Iris pigment epithelial cell (primary cell): Measurements from ENCODE around the gene LRRC70.
"Not testable (repeated sequence)": the region's sequence is repeated elsewhere in the genome, so short reads cannot be mapped to it uniquely, and the experiment has no call there.

Experiments used
- DNase-seq: peaks from one replicate; pipeline ENCODE4 v3.0.0-alpha.2; 2011; ENCODE audit warnings: low read depth

The LRRC70 gene, protein sequence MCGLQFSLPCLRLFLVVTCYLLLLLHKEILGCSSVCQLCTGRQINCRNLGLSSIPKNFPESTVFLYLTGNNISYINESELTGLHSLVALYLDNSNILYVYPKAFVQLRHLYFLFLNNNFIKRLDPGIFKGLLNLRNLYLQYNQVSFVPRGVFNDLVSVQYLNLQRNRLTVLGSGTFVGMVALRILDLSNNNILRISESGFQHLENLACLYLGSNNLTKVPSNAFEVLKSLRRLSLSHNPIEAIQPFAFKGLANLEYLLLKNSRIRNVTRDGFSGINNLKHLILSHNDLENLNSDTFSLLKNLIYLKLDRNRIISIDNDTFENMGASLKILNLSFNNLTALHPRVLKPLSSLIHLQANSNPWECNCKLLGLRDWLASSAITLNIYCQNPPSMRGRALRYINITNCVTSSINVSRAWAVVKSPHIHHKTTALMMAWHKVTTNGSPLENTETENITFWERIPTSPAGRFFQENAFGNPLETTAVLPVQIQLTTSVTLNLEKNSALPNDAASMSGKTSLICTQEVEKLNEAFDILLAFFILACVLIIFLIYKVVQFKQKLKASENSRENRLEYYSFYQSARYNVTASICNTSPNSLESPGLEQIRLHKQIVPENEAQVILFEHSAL

DNA sequence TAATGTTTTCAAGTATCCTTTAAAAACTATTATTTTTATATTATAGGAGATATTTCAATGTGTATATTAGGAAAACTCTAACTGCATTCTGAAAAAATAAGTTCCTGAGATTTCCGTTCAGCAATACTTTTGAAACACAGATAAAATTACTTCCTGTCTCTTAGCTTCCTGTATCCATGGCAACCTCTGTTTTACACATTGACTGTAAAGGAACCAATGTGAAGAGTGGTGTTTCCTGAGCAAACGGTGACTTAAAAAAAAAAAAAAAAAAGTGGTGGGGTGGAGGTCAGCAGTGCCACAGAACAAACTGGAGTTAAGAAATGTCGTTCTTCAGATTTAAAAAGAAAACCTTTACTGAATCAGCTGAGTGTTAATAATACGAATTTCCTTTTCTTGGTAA lies at the start of gene LRRC70:
TSS of gene LRRC70 (plus strand) at position 280 of the 400 bp plus-strand sequence. CDS start 620 bp downstream, outside the sequence.
- peak; percentile 90 for DNase-seq

DNA sequence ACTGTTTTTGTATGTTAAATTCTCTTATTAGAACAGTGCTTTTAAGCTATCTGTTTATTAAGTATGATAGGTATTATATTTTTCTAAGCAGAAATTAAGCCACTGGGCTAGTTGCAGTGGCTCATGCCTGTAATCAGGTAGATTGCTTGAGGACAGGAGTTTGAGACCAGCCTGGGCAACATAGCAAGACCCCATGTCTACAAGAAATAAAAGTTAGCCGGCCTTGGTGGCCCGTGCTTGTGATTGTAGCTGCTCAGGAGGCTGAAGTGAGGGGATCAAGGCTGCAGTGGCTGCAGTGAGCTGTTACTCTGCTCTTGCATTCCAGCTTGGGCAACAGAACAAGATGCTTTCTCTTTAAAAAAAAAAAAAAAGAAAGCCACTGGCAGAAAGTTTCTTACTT lies 45.0 kb upstream of the LRRC70 start:
- no peak for DNase-seq

DNA sequence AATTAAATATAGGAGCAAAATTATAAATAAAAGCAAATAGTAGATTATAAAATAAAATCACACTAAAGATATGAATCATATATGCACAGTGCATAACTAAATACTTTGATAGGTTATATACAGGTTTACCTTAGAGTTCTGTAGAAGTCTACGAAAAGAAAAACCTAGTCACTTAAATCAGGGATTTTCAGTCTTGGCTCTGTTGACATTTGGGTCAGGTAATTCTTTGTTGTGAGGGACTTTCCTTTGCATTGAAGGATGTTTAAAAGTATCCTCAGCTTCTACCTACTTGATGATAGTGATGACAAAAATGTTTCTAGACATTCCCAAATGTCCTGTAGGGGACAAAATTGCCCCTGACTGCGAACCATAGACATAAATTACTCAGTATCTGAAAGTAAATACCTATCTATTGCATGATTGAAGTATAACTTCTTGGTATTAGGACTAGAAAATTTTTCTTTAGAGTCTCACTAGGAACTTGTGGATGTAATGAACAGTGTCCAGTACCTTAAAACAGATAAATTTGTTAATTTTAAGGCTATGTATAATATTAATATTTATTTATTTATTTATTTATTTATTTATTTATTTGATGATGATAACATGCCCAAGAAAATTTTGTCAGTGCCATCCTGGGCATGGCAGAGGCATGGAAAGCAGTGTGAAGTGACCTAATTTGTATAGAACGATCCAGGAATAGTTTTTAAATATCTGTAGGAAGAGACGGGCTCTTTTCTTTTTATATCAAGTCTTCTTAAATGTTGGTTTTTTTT lies 44.0 kb upstream of the LRRC70 start:
- no peak for DNase-seq

DNA sequence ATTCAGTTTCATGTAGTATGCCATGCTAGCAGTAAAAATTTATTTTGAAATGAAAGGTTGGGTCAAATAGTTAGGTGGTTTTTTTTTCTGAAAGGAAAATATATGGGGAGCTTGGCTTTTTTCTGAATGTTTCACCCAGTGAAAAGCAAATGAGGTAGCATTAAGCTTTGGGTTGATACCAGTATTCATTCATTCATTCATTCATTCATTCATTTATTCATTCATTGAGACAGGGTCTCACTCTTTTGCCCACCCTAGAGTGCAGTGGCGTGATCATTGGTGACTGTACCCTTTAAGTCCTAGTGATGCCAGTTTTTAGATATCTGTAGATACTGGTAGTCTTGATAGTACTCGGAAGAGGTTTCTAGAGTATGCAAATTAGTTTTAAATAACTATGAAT lies 42.4 kb upstream of the LRRC70 start:
- no peak for DNase-seq

DNA sequence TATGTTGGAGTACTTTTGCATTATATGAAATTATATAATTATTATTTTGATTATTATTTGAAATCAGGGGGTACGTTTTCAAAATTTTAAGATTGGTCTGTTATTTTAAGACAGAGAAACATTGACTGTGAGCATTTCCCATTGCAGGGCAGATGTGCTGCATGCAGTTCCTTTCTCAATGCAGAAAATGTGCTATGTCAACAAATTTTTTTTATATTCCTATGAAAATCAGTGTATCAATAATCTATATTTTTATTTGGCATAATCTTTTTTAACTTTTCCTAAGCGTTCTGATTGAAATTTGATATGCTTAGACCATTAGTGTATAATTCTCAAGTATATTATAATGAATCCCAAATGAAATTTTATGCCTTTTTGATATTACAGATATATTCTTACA lies 41.8 kb upstream of the LRRC70 start:
- no peak for DNase-seq

DNA sequence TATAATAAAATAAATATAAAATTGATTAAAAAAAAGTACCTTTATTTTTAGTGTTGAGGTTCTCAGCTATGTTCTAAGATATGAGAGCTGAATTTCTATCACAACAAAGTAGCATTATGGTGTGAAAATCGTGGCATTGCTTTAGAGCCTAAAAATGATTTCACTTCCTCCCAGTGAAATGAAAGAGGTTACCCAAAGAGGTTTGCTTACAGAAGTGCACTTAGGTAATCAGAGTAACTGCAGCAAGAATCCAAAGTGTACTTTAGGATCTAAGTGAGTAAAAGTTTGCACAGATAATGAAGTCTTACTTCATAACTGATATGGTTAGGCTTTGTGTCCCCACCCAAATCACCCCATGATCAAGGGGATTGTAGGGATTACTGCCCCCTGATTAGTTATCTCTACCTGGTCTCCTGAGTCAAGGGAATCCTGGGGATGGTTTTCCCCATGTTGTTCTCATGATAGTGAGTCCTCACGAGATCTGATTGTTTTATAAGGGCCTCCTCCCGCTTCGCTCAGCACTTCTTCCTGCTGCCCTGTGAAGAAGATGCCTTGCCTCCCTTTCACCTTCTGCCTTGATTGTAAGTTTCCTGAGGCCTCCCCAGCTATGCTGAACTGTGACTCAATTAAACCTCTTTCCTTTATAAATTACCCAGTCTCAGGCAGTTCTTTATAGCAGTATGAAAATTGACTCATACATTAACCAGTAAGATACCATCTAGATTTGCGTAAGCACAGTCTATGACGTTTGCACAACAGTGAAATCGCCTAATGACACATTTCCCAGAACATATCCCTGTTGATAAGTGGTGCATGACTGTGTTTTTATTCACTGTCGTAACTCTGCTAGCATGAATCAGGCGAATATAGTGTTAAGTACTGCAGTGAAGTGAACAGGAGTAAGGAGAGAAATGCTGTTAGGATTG lies 40.3 kb upstream of the LRRC70 start:
- DNase-seq, result peak; percentile 97

DNA sequence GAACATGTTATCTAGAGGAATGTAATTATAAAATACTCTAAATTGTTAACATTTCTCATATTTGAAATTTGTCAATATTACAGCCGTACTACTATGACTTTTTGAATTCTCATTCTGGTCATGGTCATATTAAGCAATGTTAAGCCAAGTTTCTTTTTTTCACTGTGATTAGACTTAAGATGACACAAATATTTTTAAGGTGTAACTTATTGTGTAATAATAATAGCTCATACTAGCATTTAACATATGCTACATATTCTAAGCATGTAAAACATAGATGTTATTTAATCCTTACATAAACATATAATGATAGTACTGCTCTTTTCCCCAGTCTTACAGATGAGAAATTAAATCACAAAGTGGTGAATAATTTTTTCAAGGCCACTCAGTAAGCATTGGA lies 35.9 kb upstream of the LRRC70 start:
- DNase-seq, result no peak

DNA sequence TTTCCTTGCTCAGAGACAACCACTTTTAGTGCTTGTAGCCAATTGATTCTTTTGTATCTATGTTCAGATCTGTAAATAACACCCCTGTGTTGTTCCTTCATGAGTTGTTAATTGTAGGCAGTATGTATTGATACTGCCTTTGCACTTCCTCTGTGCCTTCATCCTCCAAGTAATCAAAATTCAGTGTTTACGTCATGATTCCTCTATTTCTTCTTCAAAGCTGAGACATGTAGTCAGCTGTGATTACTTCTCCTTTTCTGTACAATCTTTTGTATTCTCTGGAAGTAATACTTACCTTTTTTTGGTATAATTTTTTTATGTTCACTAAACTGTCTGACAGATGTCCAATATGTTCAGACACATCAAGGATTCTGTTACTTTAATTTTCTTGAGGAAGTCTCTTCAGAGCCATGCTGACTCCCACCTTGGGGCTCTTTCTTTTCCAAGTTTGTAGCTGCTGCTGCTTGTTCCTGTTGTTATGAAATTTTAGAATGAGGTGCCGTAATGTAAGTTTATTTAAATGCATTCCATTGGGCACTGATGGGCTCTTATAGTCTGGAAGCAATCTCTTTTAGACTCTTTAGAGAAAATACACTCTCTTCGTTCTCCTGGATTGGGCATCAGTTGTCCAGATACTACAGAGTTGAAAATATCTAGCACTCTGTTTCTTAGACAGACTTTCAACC lies 30.5 kb upstream of the LRRC70 start:
- DNase-seq, result peak; percentile 11

DNA sequence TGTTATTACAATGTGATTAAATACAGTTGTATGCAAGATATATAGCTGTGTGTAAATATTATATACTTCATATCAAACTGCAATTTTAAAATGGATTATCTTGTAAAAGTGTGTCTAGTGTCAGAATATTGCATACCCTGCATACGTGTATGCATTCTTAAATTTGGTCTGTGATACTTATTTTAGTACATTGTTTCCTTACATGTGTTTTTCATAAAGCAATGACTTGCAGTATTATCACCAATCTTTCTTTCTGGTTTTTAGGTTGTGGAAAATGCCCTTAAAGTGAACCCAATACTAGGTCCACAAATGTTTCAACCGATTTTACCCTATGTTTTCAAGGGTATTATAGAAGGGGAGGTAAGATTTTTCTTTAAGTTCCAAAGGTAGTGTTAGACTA lies 28.5 kb upstream of the LRRC70 start:
- DNase-seq, result no peak

DNA sequence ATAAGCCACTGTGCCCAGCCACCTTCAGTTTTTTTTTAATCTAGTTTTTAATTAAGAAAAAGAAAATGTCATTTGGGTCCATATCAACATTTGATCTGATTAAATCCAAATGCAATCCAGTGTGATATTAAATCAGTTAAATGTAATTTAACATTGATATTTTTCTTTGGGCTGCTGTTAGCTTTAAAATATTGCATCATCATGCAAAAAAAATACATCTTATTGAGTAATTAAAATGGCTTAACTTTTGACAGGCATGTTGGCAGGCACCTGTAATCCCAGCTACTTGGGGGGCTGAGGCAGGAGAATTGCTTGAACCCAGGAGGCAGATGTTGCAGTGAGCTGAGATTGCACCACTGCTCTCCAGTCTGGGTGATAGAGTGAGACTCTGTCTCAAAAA lies 22.7 kb upstream of the LRRC70 start:
- DNase-seq, result no peak

DNA sequence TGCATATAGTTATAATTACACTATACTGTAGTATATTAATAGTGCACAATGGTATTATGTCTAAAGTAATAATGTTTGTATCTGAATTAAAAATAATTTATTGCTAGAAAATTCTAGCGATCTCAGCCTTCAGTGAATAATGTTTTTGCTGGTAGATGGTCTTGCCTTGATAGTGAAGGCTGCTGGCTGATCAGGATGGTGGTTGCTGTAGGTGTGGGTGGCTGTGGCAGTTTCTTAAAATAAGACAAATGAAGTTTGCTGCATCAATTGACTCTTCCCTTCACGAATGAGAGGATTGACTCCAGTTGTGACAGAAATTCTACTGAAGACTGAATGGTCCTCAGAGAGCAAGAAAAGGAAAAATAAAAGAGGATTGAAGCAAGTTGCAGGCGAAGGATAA lies 19.7 kb upstream of the LRRC70 start:
- no peak for DNase-seq

DNA sequence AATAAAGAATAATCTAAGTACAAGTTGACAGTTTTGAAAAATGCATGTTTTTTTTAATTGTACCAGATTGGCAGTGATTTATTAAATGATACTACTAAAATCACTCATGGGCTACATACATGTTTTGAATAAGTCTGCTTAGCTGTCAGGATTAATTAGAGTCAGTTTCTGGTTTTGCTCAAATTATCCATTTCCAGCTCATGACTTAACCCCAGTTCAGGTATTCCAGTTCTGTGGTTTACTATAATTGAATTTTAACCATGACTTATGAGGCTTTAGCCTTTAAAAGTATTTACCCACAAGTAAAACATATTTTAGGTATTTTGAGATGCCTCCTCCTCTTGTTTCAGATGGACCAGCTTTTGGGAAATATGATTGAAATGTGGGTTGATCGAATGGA lies 17.8 kb upstream of the LRRC70 start:
- no peak for DNase-seq

DNA sequence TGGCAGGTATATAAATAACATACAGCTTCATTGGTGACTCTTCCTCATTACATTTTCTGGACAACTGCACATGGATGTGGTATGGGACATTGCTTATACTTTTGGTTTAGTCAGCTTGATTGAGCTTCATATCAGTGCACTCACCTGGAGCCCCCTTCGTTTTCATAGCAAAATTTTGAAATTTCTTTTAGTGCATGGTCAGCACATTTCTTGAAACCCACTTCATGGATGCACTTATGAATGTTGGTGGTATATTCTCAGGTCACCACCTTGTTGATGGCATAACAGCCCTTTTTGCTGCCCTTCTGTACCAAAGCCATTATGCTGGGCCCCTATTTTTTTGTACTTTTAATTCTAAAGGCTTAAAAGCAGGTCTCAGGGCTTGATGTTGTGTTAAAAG lies 16.7 kb upstream of the LRRC70 start:
- DNase-seq, result no peak

DNA sequence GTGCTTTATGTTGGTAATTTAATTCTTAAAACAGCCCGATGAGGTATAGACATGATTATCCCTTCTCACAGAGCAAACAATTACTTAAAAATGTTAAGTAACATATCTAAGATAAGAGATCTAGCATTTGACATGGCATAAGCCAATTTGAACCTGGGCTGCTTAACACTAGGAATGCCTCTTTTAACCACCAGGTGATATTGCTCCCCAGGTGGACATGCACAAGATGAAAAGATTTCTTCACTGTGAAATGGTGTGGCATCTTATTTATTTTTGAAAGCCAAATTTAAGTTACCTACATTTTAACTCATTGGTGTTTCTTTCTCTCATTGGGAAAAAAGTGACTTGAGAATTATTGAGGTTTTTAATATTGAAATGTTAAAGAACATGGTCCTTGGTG lies 15.8 kb upstream of the LRRC70 start:
- DNase-seq, result no peak

DNA sequence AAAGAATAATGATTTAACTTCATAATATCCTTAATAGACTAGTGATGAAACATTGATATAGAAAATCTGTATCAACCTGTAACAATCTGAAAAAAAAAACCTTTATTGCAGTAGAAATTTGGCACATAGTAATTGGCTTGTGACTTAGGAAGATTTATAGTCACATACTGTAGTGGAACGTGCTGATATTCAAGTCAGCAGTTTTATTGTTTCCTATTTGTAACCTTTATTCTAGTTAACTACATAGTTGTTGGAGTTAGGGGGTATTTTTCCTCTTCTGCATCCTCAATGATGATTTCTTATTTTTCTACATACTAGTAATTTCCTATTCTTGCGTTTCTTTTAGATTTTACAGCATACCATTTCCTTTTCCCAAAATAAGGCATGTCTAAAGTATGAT lies 14.5 kb upstream of the LRRC70 start:
- no peak for DNase-seq

DNA sequence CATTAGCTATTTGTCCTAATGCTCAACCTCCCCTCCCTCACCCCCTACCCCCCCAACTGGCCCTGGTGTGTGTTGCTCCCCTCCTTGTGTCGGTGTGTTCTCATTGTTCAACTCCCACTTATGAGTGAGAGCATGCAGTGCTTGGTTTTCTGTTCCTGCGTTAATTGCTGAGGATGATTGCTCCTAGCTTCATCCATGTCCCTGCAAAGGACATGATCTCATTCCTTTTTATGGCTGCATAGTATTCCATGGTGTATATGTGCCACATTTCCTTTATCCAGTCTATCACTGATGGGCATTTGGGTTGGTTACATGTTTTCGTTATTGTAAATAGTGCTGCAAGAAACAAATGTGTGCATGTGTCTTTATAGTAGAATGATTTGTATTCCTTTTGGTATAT lies 12.9 kb upstream of the LRRC70 start:
- not testable (repeated sequence) for DNase-seq

DNA sequence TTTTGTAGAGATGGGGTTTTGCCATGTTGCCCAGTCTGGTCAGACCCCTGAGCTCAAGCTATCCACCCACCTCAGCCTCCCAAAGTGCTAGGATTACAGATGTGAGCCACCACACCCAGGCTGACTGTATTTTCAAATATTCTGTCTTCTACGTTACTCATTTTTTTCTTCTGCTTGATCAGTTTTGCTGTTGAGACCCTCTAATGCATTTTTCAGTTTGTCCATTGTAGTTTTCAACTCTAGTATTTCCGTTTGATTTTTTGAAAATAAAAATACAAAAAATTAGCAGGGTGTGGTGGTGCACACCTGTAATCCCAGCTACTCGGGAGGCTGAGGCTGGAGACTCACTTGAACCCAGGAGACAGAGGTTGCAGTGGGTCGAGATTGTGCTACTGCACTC lies 10.5 kb upstream of the LRRC70 start:
- DNase-seq, result no peak

DNA sequence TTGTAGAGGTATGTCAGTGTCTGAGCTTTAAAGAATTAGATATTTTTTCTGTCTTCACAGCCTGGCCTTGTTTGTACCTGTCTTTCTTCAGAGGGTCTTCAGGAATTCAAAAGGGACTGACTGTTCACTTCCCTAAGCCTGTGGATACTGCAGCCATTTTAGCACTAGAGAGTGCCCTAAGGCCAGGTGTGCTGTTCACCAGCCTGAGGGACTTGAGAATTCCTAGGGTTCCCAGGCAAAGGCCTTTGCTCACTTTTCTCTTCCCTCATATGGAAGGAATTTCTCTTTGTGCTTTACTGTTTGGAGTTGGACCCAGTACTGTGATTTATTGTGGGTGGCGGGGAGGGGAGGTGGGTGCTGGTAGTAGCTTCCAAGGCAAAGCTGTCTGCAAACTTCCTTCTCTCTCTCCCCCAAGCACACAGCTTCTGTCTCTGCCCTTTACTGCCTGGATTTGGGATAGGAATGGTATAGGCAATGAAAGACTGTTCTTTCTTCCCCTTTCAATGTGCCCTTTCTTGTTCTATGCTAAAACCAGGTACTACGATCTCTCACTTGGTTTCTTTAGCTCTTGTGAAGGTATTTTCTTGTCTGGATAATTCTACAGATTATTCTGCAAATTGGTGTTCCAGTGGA lies 9.7 kb upstream of the LRRC70 start:
- no peak for DNase-seq

DNA sequence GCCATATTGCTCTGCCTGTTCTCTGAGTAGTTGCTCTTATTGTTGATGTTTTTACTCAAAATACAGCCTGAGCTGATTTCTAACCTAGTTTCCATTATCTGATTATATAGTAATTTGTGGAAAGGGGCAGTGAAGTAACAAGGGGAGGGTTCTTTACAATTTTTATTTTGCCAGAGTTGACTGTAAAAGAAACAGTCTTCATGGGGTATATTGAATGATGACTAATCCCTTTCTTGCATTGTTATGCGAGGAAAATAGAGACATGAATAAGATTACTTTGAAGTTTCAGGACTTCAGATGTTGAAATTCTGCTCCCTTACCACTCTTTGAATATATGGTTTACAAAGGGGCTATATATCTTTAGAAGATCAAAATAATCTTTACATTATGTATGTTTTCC lies 9.1 kb upstream of the LRRC70 start:
- peak; percentile 30 for DNase-seq

DNA sequence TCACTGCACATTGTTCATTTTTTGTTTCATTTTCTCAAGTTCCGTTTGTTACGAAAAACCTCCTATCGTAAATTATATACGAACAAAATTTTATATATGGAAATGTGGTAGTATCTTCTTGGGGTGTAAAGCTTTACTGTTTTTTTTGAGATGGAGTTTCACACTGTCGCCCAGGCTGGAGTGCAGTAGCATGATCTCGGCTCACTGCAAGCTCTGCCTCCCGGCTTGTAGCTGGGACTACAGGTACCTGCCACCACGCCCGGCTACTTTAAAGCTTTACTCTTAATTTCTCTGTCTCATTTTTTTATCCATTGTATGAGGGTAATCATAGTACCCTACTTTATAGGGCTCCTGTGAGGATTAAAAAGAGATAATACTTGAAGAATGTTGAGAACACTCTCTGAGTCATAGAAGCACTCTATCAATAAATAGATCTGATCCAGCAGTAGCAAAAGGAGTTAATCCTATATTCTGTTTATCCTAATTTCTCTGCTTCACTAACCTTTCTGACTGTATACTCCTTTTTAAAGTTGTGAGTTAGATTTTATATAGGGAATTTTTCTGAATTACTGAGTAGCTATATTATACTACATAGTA lies 5.6 kb upstream of the LRRC70 start:
- no peak for DNase-seq
